PC-3 (cell line): ENCODE measurements around the gene UPK1A. TPM values are rescaled to one million over a fixed set of nuclear protein-coding genes. Genes with fewer than 3 reads are reported as not detected.
"Not testable (repeated sequence)": the region's sequence is repeated elsewhere in the genome, so short reads cannot be mapped to it uniquely, and the experiment has no call there.

ENCODE experiments used
- ATAC-seq: fragments of 200-7000 bp; cut with Tn5 transposase; 2 replicates; pipeline ENCODE4 v1.9.1; 2020; ENCODE audit warnings: mild to moderate bottlenecking, moderate library complexity
- BruUV-seq: library from RNA; stranded (reverse); fragments of 400-500 nt; replicated peaks from 2 replicates; lab custom pipeline; 2021; lab: Mats Ljungman, UMichigan
- CTCF ChIA-PET: fragments of 300-600 bp; sonication (Branson Sonifier 250); formaldehyde crosslinking; loops from one replicate; lab custom pipeline; 2022; ENCODE audit warnings: antibody characterized with exemption; lab: Charles Lee
- POLR2A ChIA-PET: fragments of 300-600 bp; sonication (Branson Sonifier 250); formaldehyde crosslinking; loops from one replicate; lab custom pipeline; 2022; ENCODE audit warnings: antibody characterized with exemption; ENCODE audit not compliant: unreplicated experiment; lab: Charles Lee
- DNase-seq: peaks from one replicate; pipeline ENCODE4 v3.0.0-alpha.2; 2015
- H2AFZ ChIP-seq: fragments of 300-600 bp; sonication (generic); 2 replicates; pipeline ENCODE4 v1.6.0; 2016; ENCODE audit warnings: antibody characterized with exemption, low read length
- H3F3A ChIP-seq: fragments of 300-600 bp; sonication (generic); one replicate; pipeline ENCODE4 v1.6.0; 2017; ENCODE audit warnings: antibody characterized with exemption, low read length, control low read depth, mild to moderate bottlenecking; ENCODE audit not compliant: unreplicated experiment
- H3K27ac ChIP-seq: fragments of 300-600 bp; sonication (generic); 2 replicates; pipeline ENCODE4 v1.5.1; 2016; ENCODE audit warnings: mild to moderate bottlenecking, low read length
- H3K27me3 ChIP-seq: fragments of 300-600 bp; sonication (generic); 2 replicates; pipeline ENCODE4 v1.6.1; 2016; ENCODE audit warnings: low read length, mixed read lengths
- H3K36me3 ChIP-seq: fragments of 300-600 bp; sonication (generic); 2 replicates; pipeline ENCODE4 v1.6.1; 2016; ENCODE audit warnings: low read depth, mixed run types, low read length, mixed read lengths
- H3K4me1 ChIP-seq: fragments of 300-600 bp; sonication (generic); 2 replicates; pipeline ENCODE4 v1.5.1; 2016; ENCODE audit warnings: low read length; ENCODE audit not compliant: insufficient read depth
- H3K4me2 ChIP-seq: fragments of 300-600 bp; sonication (generic); 2 replicates; pipeline ENCODE4 v1.6.0; 2016; ENCODE audit warnings: low read length
- H3K4me3 ChIP-seq: fragments of 300-600 bp; sonication (generic); 2 replicates; pipeline ENCODE4 v1.5.1; 2016; ENCODE audit warnings: mild to moderate bottlenecking, low read length, mixed read lengths
- H3K79me2 ChIP-seq: fragments of 300-600 bp; sonication (generic); 2 replicates; pipeline ENCODE4 v1.6.1; 2017; ENCODE audit warnings: low read length, mixed read lengths
- H3K9ac ChIP-seq: fragments of 300-600 bp; sonication (generic); 2 replicates; pipeline ENCODE4 v1.6.0; 2016; ENCODE audit warnings: mild to moderate bottlenecking, low read length
- H3K9me2 ChIP-seq: fragments of 300-600 bp; sonication (generic); replicated peaks from 2 replicates; pipeline ENCODE4 v1.6.1; 2016; ENCODE audit warnings: mixed run types, low read length, mixed read lengths
- H3K9me3 ChIP-seq: fragments of 300-600 bp; sonication (generic); 2 replicates; pipeline ENCODE4 v1.6.1; 2016; ENCODE audit warnings: low read length, mixed read lengths
- H4K20me1 ChIP-seq: fragments of 300-600 bp; sonication (generic); 2 replicates; pipeline ENCODE4 v1.6.1; 2016; ENCODE audit warnings: low read length, mixed read lengths
- EZH2 ChIP-seq: fragments of 300-600 bp; sonication (generic); IDR thresholded peaks from one replicate; pipeline ENCODE4 v1.6.1; 2017; ENCODE audit warnings: antibody characterized with exemption, mild to moderate bottlenecking, low read length; ENCODE audit not compliant: unreplicated experiment
- EZH2phosphoT487 ChIP-seq: fragments of 300-600 bp; sonication (generic); IDR thresholded peaks from 2 replicates; pipeline ENCODE4 v1.6.1; 2018; ENCODE audit warnings: mild to moderate bottlenecking, antibody characterized with exemption, low read length, borderline replicate concordance
- intact Hi-C: fragments of 100-400 bp; cut with micrococcal nuclease; formaldehyde crosslinking; loops from 2 replicates; pipeline ENCODE4 v1.9.0; 2023
- total RNA-seq: library from RNA; depleted of rRNA; stranded (reverse); fragments of >200 nt; gene quantifications from 2 replicates; pipeline ENCODE4 v1.2.3, GENCODE V29; 2014
- TF ChIP-seq, protein P1 (sequence below): fragments of 300-600 bp; sonication (generic); conservative IDR thresholded peaks from 2 replicates; pipeline ENCODE4 v1.5.1; 2017; ENCODE audit warnings: antibody characterized with exemption, low read depth, mild to moderate bottlenecking, low read length

The UPK1A gene
- total RNA-seq, 1 experiment from 2014 or later = not detected

DNA sequence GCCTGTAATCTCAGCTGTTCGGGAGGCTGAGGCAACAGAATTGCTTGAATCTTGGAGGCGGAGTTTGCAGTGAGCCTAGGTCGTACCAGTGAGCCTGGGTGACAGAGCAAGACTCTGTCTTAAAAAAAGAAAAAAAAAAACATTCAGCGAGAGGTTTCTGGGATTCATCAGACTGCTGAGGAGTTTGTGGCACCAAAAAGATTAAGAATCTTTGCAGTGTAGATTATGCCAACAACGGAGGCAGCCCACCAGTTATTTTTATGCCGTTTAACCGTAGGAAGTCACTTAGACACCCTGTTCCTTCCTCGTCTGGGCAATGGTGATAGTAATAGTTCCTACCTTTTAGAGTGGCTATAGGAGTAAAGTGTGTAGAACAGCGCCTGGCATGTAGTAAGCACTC is 15.7 kb upstream of the UPK1A start:
- H3K4me3 ChIP-seq = no peak overlapping the region
- ATAC-seq (no peak), DNase-seq (no peak)
- no peaks in the 10 kb centered on the region for H3K9me3 ChIP-seq
- intact Hi-C loops = no loop called here
- no peaks in the 10 kb centered on the region for H4K20me1 ChIP-seq
- no peak for TF ChIP-seq EZH2
- TF ChIP-seq, protein P1, sequence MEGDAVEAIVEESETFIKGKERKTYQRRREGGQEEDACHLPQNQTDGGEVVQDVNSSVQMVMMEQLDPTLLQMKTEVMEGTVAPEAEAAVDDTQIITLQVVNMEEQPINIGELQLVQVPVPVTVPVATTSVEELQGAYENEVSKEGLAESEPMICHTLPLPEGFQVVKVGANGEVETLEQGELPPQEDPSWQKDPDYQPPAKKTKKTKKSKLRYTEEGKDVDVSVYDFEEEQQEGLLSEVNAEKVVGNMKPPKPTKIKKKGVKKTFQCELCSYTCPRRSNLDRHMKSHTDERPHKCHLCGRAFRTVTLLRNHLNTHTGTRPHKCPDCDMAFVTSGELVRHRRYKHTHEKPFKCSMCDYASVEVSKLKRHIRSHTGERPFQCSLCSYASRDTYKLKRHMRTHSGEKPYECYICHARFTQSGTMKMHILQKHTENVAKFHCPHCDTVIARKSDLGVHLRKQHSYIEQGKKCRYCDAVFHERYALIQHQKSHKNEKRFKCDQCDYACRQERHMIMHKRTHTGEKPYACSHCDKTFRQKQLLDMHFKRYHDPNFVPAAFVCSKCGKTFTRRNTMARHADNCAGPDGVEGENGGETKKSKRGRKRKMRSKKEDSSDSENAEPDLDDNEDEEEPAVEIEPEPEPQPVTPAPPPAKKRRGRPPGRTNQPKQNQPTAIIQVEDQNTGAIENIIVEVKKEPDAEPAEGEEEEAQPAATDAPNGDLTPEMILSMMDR = no peak
- TF ChIP-seq EZH2phosphoT487 = no peak
- H3K27me3 ChIP-seq = no peaks in the 10 kb centered on the region
- CTCF ChIA-PET = no interaction called here
- H3K27ac ChIP-seq = no peak overlapping the region
- POLR2A ChIA-PET = no interaction called here
- H3K4me1 ChIP-seq = peaks cover 3% of the 10 kb centered on the region; the same call in 1 of the 2 replicates
- no peak overlapping the region for H3K9ac ChIP-seq
- H3K9me2 ChIP-seq = no peaks in the 10 kb centered on the region
- H2AFZ ChIP-seq = no peak overlapping the region
- peaks cover 31% of the 10 kb centered on the region for H3K79me2 ChIP-seq
- no peak overlapping the region for H3K4me2 ChIP-seq
- peaks cover 4% of the 10 kb centered on the region; the same call in 1 of the 2 replicates for H3K36me3 ChIP-seq
- BruUV-seq = no TSS peak
- no peaks in the 10 kb centered on the region for H3F3A ChIP-seq

DNA sequence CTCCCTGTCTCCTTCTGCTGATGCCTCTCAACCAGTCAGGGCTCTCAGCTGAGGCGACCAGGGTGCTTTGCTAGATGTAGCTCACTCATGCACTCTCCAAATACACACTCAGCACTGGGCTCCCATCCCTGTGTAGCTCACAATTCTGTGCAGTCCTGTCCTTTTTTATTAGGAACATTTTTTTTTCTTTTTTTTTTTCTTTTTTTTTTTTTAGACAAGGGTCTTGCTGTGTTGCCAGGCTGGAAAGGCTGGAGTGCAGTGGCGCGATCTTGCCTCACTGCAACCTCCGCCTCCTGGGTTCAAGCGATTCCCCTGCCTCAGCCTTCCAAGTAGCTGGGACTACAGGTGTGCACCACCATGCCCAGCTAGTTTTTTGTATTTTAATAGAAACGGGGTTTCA is 11.5 kb upstream of the UPK1A start:
- H3K9me2 ChIP-seq, H3K4me3 ChIP-seq, BruUV-seq, H3F3A ChIP-seq, H3K27ac ChIP-seq, H3K4me1 ChIP-seq, ATAC-seq, H3K9me3 ChIP-seq, H3K9ac ChIP-seq, H3K27me3 ChIP-seq, H3K4me2 ChIP-seq, H2AFZ ChIP-seq, H3K36me3 ChIP-seq, CTCF ChIA-PET, DNase-seq, intact Hi-C loops, H4K20me1 ChIP-seq: not testable (repeated sequence)
- H3K79me2 ChIP-seq = peaks cover 13% of the 10 kb centered on the region
- POLR2A ChIA-PET = interaction anchor here (0.6 kb wide), 1 partner anchor 64 kb away, joined by 13 read pairs; no protein-coding TSS in a partner anchor

DNA sequence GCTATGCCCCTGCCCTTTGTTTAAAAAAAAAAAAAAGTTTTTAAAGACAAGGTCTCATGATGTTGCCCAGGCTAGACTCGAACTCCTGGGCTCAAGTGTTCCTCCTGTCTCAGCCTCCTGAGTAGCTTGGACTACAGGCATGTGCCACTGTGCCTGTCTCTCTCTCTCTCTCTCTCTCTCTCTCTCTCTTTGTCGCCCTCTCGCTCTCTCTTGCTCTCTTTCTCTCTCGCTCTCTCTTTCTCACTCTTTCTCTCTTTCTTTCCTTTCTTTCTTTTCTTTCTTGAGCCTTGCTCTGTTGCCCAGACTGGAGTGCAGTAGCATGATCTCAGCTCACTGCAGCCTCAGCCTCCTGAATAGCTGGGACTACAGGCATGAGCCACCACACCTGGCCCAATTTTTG is 10.7 kb upstream of the UPK1A start:
- ChIA-PET POLR2A (no interaction called here), CTCF (no interaction called here)
- no TSS peak for BruUV-seq
- H3K27ac ChIP-seq = no peak overlapping the region
- TF ChIP-seq EZH2 (no peak), EZH2phosphoT487 (no peak)
- TF ChIP-seq, protein P1 = no peak
- H2AFZ ChIP-seq = no peak overlapping the region
- no peaks in the 10 kb centered on the region for H3K4me1 ChIP-seq
- H4K20me1 ChIP-seq = no peaks in the 10 kb centered on the region
- no peak overlapping the region for H3K9ac ChIP-seq
- no peak overlapping the region for H3K4me3 ChIP-seq
- intact Hi-C loops = no loop called here
- no peaks in the 10 kb centered on the region for H3K9me3 ChIP-seq
- peaks cover 8% of the 10 kb centered on the region for H3K36me3 ChIP-seq
- H3K4me2 ChIP-seq = no peak overlapping the region
- no peaks in the 10 kb centered on the region for H3F3A ChIP-seq
- H3K79me2 ChIP-seq = peaks cover 6% of the 10 kb centered on the region
- ATAC-seq = no peak
- H3K27me3 ChIP-seq = no peaks in the 10 kb centered on the region
- no peak for DNase-seq
- no peaks in the 10 kb centered on the region for H3K9me2 ChIP-seq
